UCSD-AML1 (cell line): ENCODE measurements around the gene LYAR.

ENCODE experiments used
- DNase-seq: peaks from one replicate; lab custom pipeline; 2025; ENCODE audit not compliant: unreplicated experiment; lab: John Stamatoyannopoulos, UW

Gene LYAR

DNA sequence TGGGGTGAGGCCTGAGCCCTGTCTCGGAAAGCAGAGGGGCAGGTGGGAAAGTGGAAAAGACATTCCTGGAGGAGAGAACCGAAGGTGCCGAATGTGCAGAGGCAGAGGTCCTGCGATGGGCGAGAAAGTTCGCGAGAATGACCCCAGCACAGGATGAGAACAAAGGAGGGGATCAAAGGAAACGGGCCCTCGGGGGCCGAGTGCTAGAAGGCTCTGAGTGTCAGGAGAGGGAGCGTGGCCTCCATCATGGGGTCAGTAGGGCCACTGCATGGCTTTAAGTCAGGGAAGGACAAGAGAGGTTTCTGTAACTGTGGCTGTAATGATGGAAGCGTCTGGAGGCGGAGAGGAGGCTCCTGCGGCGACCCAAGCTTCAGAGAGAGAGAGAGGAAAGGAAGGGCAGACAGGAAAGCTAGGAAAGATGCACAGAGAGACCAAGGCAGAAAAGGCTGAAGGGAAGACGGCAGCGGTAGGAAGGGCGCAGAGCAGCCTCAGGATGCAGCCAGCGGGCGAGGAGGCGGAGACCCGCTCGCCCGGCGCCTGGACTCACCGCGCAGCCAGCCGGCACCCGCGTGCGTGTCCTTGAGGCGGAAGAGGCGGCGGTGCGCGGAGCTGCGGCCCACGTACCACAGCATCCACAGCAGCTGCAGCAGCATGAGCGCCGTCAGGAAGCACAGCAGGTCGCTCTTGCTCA lies 63.9 kb downstream of the LYAR start:
- no peak for DNase-seq
